ENCODE measurements around the gene PSMD1. TPM values are rescaled to one million over a fixed set of nuclear protein-coding genes. Genes with fewer than 3 reads are reported as not detected.

PSMD1 gene
- polyA plus RNA-seq, 1 donor from 2014 or later, result 83.8 TPM

DNA sequence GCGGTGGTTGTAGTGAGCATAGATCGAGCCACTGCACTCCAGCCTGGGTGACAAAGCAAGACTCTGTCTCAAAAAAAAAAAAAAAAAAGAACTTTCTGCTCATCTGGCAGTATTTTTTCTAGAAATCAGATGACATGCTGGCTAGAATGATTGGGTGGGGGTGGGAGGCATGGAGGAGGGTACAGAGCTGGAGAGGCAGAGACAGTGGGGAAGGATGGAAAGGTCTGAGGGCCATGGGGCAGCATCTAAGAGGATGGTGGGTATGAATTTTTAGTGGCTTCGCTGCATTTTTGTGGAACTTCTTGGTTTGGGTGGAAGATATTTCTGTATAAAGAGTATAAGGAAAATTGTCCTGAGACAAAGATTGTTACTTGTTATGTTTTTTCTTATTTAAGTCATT, 165.1 kb downstream of the PSMD1 start:
- Histone ChIP-seq H3K4me3 (ENCODE audit: low read length) (no peak overlapping the region), H3K27me3 (ENCODE audit: insufficient read depth, low read depth, low read length) (no peaks in the 10 kb centered on the region), H3K79me2 (replicated peaks; ENCODE audit: insufficient read depth, low read length) (no peaks in the 10 kb centered on the region), H2AFZ (ENCODE audit: low read depth, low read length) (no peak overlapping the region), H3F3A (ENCODE audit: insufficient read depth, low read length, poor library complexity, severe bottlenecking) (no peaks in the 10 kb centered on the region), H3K4me2 (ENCODE audit: low read length) (no peak overlapping the region), H3K36me3 (ENCODE audit: insufficient read depth, low read length) (peaks cover 9% of the 10 kb centered on the region), H3K27ac (ENCODE audit: low read length) (no peak overlapping the region), H3K9ac (ENCODE audit: low read length) (no peak overlapping the region), H4K20me1 (ENCODE audit: insufficient read depth) (no peaks in the 10 kb centered on the region), H3K9me3 (ENCODE audit: low read length) (no peaks in the 10 kb centered on the region), H3K9me2 (ENCODE audit: insufficient read depth, low read length) (no peaks in the 10 kb centered on the region)
- TF ChIP-seq EZH2 (IDR thresholded peaks at IDR 0.05; ENCODE audit: borderline replicate concordance, insufficient read depth, low read length, poor library complexity, severe bottlenecking), result no peak
- no peak for TF ChIP-seq SMC3 (conservative IDR thresholded peaks at IDR 0.05; ENCODE audit: poor library complexity)
- no peak for TF ChIP-seq RAD21 (conservative IDR thresholded peaks at IDR 0.05)
- no peak for TF ChIP-seq MXI1 (conservative IDR thresholded peaks at IDR 0.05; ENCODE audit: poor library complexity, severe bottlenecking)
- no peak for TF ChIP-seq POLR2AphosphoS5 (IDR thresholded peaks at IDR 0.05)
- TF ChIP-seq REST (IDR thresholded peaks at IDR 0.05; ENCODE audit: borderline replicate concordance), result no peak
- TF ChIP-seq, protein P1, sequence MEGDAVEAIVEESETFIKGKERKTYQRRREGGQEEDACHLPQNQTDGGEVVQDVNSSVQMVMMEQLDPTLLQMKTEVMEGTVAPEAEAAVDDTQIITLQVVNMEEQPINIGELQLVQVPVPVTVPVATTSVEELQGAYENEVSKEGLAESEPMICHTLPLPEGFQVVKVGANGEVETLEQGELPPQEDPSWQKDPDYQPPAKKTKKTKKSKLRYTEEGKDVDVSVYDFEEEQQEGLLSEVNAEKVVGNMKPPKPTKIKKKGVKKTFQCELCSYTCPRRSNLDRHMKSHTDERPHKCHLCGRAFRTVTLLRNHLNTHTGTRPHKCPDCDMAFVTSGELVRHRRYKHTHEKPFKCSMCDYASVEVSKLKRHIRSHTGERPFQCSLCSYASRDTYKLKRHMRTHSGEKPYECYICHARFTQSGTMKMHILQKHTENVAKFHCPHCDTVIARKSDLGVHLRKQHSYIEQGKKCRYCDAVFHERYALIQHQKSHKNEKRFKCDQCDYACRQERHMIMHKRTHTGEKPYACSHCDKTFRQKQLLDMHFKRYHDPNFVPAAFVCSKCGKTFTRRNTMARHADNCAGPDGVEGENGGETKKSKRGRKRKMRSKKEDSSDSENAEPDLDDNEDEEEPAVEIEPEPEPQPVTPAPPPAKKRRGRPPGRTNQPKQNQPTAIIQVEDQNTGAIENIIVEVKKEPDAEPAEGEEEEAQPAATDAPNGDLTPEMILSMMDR (IDR thresholded peaks at IDR 0.05; ENCODE audit: poor library complexity, severe bottlenecking), result no peak
- no peak for TF ChIP-seq EP300 (conservative IDR thresholded peaks at IDR 0.05; ENCODE audit: poor library complexity, severe bottlenecking)
- no peak for TF ChIP-seq TAF1 (IDR thresholded peaks at IDR 0.05; ENCODE audit: low read depth)

Small RNA genes within 50 kb of the gene (small RNA-seq; reads per million reads assigned to genes)
- 0 reads per million in 3 experiments for gene RNU1-93P

Other genes with a start within 250 kb of the PSMD1 start
- 186 and 223 TPM in 2 replicates for gene ITM2C, start 191.9 kb upstream of the PSMD1 start, polyA plus RNA-seq
- not detected in 2 replicates for gene GPR55, start 131.6 kb upstream of the PSMD1 start, polyA plus RNA-seq
- not detected in 2 replicates for gene SPATA3, start 60.7 kb upstream of the PSMD1 start, polyA plus RNA-seq
- gene C2orf72, start 19.3 kb upstream of the PSMD1 start, polyA plus RNA-seq, result 37.7 and 73.3 TPM in 2 replicates
- gene HTR2B, start 68.2 kb downstream of the PSMD1 start, polyA plus RNA-seq, result 0.64 TPM in 1 of 2 replicates, not detected in the other
- gene ARMC9, start 141.8 kb downstream of the PSMD1 start, polyA plus RNA-seq, result 12.5 and 13.9 TPM in 2 replicates